Osteoblast (primary cell): ENCODE data around the gene C2CD4D. TPM values are rescaled to one million over a fixed set of nuclear protein-coding genes. Genes with fewer than 3 reads are reported as not detected.

Source experiments
- DNase-seq: peaks from one replicate; pipeline ENCODE4 v3.0.0; 2011; ENCODE audit warnings: low spot score, mixed read lengths; ENCODE audit not compliant: insufficient read length; ENCODE audit errors: missing footprints
- H2AFZ ChIP-seq: 2 replicates; pipeline ENCODE4 v1.6.0; 2011; ENCODE audit warnings: mild to moderate bottlenecking, low read length
- H3K27ac ChIP-seq: 2 replicates; pipeline ENCODE4 v1.5.1; 2011; ENCODE audit warnings: mild to moderate bottlenecking, low read depth, low read length, moderate library complexity
- H3K27me3 ChIP-seq: 2 replicates; pipeline ENCODE4 v1.6.0; 2012; ENCODE audit warnings: mild to moderate bottlenecking, control low read depth, inconsistent platforms, low read length, moderate library complexity; ENCODE audit not compliant: insufficient read depth
- H3K36me3 ChIP-seq: 2 replicates; pipeline ENCODE4 v1.5.1; 2011; ENCODE audit warnings: mild to moderate bottlenecking, low read length, control low read depth, moderate library complexity; ENCODE audit not compliant: insufficient read depth
- H3K4me1 ChIP-seq: 2 replicates; pipeline ENCODE4 v1.5.1; 2011; ENCODE audit warnings: mild to moderate bottlenecking, low read length, control low read depth, moderate library complexity; ENCODE audit not compliant: insufficient read depth
- H3K4me2 ChIP-seq: 2 replicates; pipeline ENCODE4 v1.6.0; 2011; ENCODE audit warnings: mild to moderate bottlenecking, low read length; ENCODE audit not compliant: insufficient read depth
- H3K4me3 ChIP-seq: fragments of 200-600 bp; sonication (generic); 3 replicates; pipeline ENCODE4 v1.5.1; 2012; ENCODE audit warnings: mild to moderate bottlenecking, low read length, inconsistent platforms; ENCODE audit not compliant: insufficient read depth
- H3K79me2 ChIP-seq: 2 replicates; pipeline ENCODE4 v1.6.0; 2012; ENCODE audit warnings: mild to moderate bottlenecking, low read length, control low read depth, inconsistent platforms; ENCODE audit not compliant: insufficient read depth
- H3K9me3 ChIP-seq: 2 replicates; pipeline ENCODE4 v1.5.1; 2011; ENCODE audit warnings: low read depth, low read length, control low read depth
- H4K20me1 ChIP-seq: 2 replicates; pipeline ENCODE4 v1.6.0; 2012; ENCODE audit warnings: mild to moderate bottlenecking, low read length, control low read depth; ENCODE audit not compliant: insufficient read depth
- total RNA-seq: library from RNA; depleted of rRNA; stranded (reverse); fragments of >200 nt; gene quantifications from 2 replicates; pipeline ENCODE4 v1.2.3, GENCODE V29; 2012
- TF ChIP-seq, protein P1 (sequence below): IDR thresholded peaks from 2 replicates; pipeline ENCODE4 v1.5.1; 2011; ENCODE audit warnings: mild to moderate bottlenecking, low read depth, low read length, moderate library complexity; ENCODE audit errors: extremely low read depth

Gene C2CD4D
- total RNA-seq, 1 donor, result not detected

GRCh38 chr1:151849126-151849525, 9.5 kb upstream of the C2CD4D start:
- Histone ChIP-seq H2AFZ (no peak overlapping the region), H3K4me2 (no peak overlapping the region), H4K20me1 (no peaks in the 10 kb centered on the region), H3K9me3 (no peaks in the 10 kb centered on the region), H3K36me3 (no peaks in the 10 kb centered on the region), H3K4me3 (no peak overlapping the region), H3K4me1 (peaks cover 9% of the 10 kb centered on the region), H3K79me2 (no peaks in the 10 kb centered on the region), H3K27me3 (peaks cover 49% of the 10 kb centered on the region), H3K27ac (no peak overlapping the region)
- TF ChIP-seq, protein P1, sequence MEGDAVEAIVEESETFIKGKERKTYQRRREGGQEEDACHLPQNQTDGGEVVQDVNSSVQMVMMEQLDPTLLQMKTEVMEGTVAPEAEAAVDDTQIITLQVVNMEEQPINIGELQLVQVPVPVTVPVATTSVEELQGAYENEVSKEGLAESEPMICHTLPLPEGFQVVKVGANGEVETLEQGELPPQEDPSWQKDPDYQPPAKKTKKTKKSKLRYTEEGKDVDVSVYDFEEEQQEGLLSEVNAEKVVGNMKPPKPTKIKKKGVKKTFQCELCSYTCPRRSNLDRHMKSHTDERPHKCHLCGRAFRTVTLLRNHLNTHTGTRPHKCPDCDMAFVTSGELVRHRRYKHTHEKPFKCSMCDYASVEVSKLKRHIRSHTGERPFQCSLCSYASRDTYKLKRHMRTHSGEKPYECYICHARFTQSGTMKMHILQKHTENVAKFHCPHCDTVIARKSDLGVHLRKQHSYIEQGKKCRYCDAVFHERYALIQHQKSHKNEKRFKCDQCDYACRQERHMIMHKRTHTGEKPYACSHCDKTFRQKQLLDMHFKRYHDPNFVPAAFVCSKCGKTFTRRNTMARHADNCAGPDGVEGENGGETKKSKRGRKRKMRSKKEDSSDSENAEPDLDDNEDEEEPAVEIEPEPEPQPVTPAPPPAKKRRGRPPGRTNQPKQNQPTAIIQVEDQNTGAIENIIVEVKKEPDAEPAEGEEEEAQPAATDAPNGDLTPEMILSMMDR, result no peak
- no peak for DNase-seq

DNA sequence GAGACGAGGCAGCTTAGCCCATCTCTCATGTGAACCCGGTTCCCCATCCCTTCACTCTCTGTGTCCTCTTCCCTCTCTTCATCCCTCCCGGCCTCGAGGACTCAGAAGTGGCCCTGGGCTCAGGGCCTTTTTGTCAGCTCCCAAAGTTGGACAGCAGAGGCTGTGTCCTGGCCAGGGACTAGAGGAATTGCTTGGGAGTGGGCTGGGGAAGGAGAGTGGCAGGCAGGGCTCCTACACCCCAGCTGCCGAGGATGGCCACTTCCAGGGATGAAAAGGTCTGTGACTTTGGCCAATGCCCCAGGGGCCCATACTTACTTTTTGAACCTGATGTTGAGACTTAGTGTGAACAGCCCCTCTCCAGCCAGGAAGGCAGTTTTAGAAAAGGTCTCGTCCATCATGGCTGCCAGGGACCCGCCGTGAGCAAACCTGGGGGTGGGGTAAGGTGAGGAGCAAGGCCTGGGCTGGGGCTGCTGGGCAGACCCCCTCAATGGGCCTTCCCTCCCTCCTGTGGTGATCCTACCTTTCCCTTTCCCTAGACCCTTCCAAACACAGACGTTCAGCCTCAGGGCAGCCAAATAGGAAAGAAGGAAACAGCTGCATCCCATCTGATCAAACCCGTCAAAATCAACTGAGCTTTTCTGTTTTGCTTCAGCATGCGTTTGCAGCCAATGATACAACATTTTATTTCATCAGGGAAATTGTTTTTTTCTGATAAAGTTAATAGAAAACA, 8.4 kb upstream of the C2CD4D start:
- peaks cover 49% of the 10 kb centered on the region for H3K27me3 ChIP-seq
- no peaks in the 10 kb centered on the region for H4K20me1 ChIP-seq
- no peak overlapping the region for H2AFZ ChIP-seq
- H3K4me1 ChIP-seq, result peaks cover 9% of the 10 kb centered on the region
- DNase-seq, result peak; percentile 70
- H3K4me2 ChIP-seq, result no peak overlapping the region
- TF ChIP-seq, protein P1, result no peak
- no peaks in the 10 kb centered on the region for H3K36me3 ChIP-seq
- H3K4me3 ChIP-seq, result no peak overlapping the region
- no peaks in the 10 kb centered on the region for H3K9me3 ChIP-seq
- no peaks in the 10 kb centered on the region for H3K79me2 ChIP-seq
- no peak overlapping the region for H3K27ac ChIP-seq

- H3K9me3 ChIP-seq, result no peaks in the 10 kb centered on the region
- H3K4me2 ChIP-seq, result no peak overlapping the region
- TF ChIP-seq, protein P1, result no peak
- no peak overlapping the region for H3K27ac ChIP-seq
- H4K20me1 ChIP-seq, result no peaks in the 10 kb centered on the region
- H3K27me3 ChIP-seq, result peaks cover 39% of the 10 kb centered on the region
- no peak for DNase-seq
- H3K4me1 ChIP-seq, result peaks cover 9% of the 10 kb centered on the region
- H3K4me3 ChIP-seq, result no peak overlapping the region
- no peaks in the 10 kb centered on the region for H3K79me2 ChIP-seq
- H3K36me3 ChIP-seq, result no peaks in the 10 kb centered on the region
- no peak overlapping the region for H2AFZ ChIP-seq
Measured at GRCh38 chr1:151846686-151847237, 7.1 kb upstream of the C2CD4D start.

GRCh38 chr1:151846062-151846568, 6.5 kb upstream of the C2CD4D start:
- no peaks in the 10 kb centered on the region for H4K20me1 ChIP-seq
- no peak overlapping the region for H3K4me3 ChIP-seq
- TF ChIP-seq, protein P1, result peak; percentile 22
- H3K36me3 ChIP-seq, result no peaks in the 10 kb centered on the region
- peaks cover 35% of the 10 kb centered on the region for H3K27me3 ChIP-seq
- H3K4me1 ChIP-seq, result peaks cover 13% of the 10 kb centered on the region
- no peak overlapping the region for H3K27ac ChIP-seq
- peak; percentile 97 for DNase-seq
- H3K9me3 ChIP-seq, result no peaks in the 10 kb centered on the region
- H2AFZ ChIP-seq, result peak overlapping the region; percentile 31
- H3K4me2 ChIP-seq, result no peak overlapping the region
- H3K79me2 ChIP-seq, result no peaks in the 10 kb centered on the region
